Liver (tissue), 9 donors: Measurements from ENCODE around the gene SLCO4A1. TPM values are rescaled to one million over a fixed set of nuclear protein-coding genes. Genes with fewer than 3 reads are reported as not detected.

Experiments
- DNase-seq: peaks from one replicate; pipeline ENCODE4 v3.0.0-alpha.2; 2017; ENCODE audit warnings: low spot score
- H3K27ac ChIP-seq, 2 donors: one replicate each; pipeline ENCODE4 v1.7.0; 2013; ENCODE audit warnings: inconsistent platforms in 2 of 2, low read length in 2 of 2, control low read depth in 1 of 2, low read depth in 1 of 2, mild to moderate bottlenecking in 1 of 2
- H3K27me3 ChIP-seq, 4 donors: one replicate each; pipeline versions ENCODE4 v1.6.1 to v1.7.0; 2013; ENCODE audit warnings: low read length in 3 of 4, inconsistent platforms in 1 of 4, mild to moderate bottlenecking in 1 of 4, moderate library complexity in 1 of 4; ENCODE audit not compliant: control insufficient read depth in 4 of 4, insufficient read depth in 4 of 4
- H3K36me3 ChIP-seq, 4 donors: one replicate each; pipeline versions ENCODE4 v1.6.1 to v1.7.0; 2013; ENCODE audit warnings: low read length in 3 of 4, mild to moderate bottlenecking in 3 of 4, low read depth in 1 of 4, moderate library complexity in 1 of 4; ENCODE audit not compliant: control insufficient read depth in 4 of 4, insufficient read depth in 3 of 4
- H3K4me1 ChIP-seq, 4 donors: one replicate each; pipeline versions ENCODE4 v1.6.1 to v1.7.0; 2013; ENCODE audit warnings: low read length in 3 of 4, mild to moderate bottlenecking in 3 of 4, moderate library complexity in 1 of 4; ENCODE audit not compliant: control insufficient read depth in 4 of 4, insufficient read depth in 4 of 4
- H3K4me3 ChIP-seq, 3 donors: one replicate each; pipeline versions ENCODE4 v1.6.1 to v1.7.0; 2013; ENCODE audit warnings: low read length in 3 of 3, control low read depth in 1 of 3, low read depth in 1 of 3, mild to moderate bottlenecking in 1 of 3
- H3K9ac ChIP-seq, 2 donors: one replicate each; pipeline ENCODE4 v1.7.0; 2013; ENCODE audit warnings: low read length in 2 of 2, mild to moderate bottlenecking in 2 of 2, moderate library complexity in 2 of 2, control low read depth in 1 of 2, low read depth in 1 of 2
- H3K9me3 ChIP-seq, 4 donors: one replicate each; pipeline versions ENCODE4 v1.6.1 to v1.7.0; 2013; ENCODE audit warnings: low read length in 3 of 4; ENCODE audit not compliant: control insufficient read depth in 4 of 4
- ATF3 ChIP-seq: IDR thresholded peaks from 2 replicates; pipeline ENCODE4 v1.6.1; 2016; ENCODE audit warnings: antibody characterized with exemption
- CTCF ChIP-seq: fragments of 150-350 bp; IDR thresholded peaks from 2 replicates; pipeline ENCODE4 v1.5.1; 2017; ENCODE audit warnings: improper control_type of control experiment, low read depth, low read length; ENCODE audit not compliant: missing input control
- EGR1 ChIP-seq, 2 donors: IDR thresholded peaks; 2 replicates each; pipeline ENCODE4 v1.6.1; 2016 to 2018; ENCODE audit warnings: antibody characterized with exemption in 2 of 2, low read depth in 2 of 2
- FOXA1 ChIP-seq: IDR thresholded peaks from 2 replicates; pipeline ENCODE4 v1.6.1; 2016; ENCODE audit warnings: antibody characterized with exemption
- GABPA ChIP-seq, 2 donors: IDR thresholded peaks in 1 of 2; conservative IDR thresholded peaks in 1 of 2; 2 replicates each; pipeline ENCODE4 v1.6.1; 2016; ENCODE audit warnings: antibody characterized with exemption in 2 of 2, mild to moderate bottlenecking in 1 of 2, moderate library complexity in 1 of 2
- HNF4A ChIP-seq, 2 donors: conservative IDR thresholded peaks; 2 replicates each; pipeline ENCODE4 v1.6.1; 2016; ENCODE audit warnings: antibody characterized with exemption in 2 of 2, mild to moderate bottlenecking in 2 of 2
- HNF4G ChIP-seq: IDR thresholded peaks from 2 replicates; pipeline ENCODE4 v1.6.1; 2016; ENCODE audit warnings: antibody characterized with exemption
- JUND ChIP-seq, 2 donors: IDR thresholded peaks; 2 replicates each; pipeline ENCODE4 v1.6.1; 2016; ENCODE audit warnings: antibody characterized with exemption in 2 of 2
- NR2F2 ChIP-seq: IDR thresholded peaks from 2 replicates; pipeline ENCODE4 v1.6.1; 2016; ENCODE audit warnings: antibody characterized with exemption
- RAD21 ChIP-seq, 2 donors: IDR thresholded peaks; 2 replicates each; pipeline ENCODE4 v1.6.1; 2016; ENCODE audit warnings: antibody characterized with exemption in 2 of 2, mild to moderate bottlenecking in 2 of 2
- TAF1 ChIP-seq: conservative IDR thresholded peaks from 2 replicates; pipeline ENCODE4 v1.6.1; 2016; ENCODE audit warnings: antibody characterized with exemption, mild to moderate bottlenecking
- YY1 ChIP-seq: IDR thresholded peaks from 2 replicates; pipeline ENCODE4 v1.6.1; 2016; ENCODE audit warnings: antibody characterized with exemption, mild to moderate bottlenecking
- WGBS: extraction: QIAGEN DNeasy Blood & Tissue Kit; methylation state at CpG from one replicate; pipeline ENCODE4 v1.1.7; 2013; 5-methylcytosine and 5-hydroxymethylcytosine counted together
- polyA plus RNA-seq, 2 donors: library from polyadenylated mRNA; stranded (reverse) in 1 of 2; unstranded in 1 of 2; fragments of 200-250 nt in 1 of 2; fragments of >200 nt in 1 of 2; fragmentation: Nextera tagmentation in 1 of 2; extraction: Ambion mirVana in 1 of 2; gene quantifications; one replicate each; pipeline versions ENCODE4 v1.2.1 to v1.2.3, GENCODE V29; 2013 to 2015
- total RNA-seq, 2 donors: library from RNA; depleted of rRNA; stranded (reverse); fragments of >200 nt; gene quantifications; one replicate each; pipeline ENCODE4 v1.2.3, GENCODE V29; 2014
- TF ChIP-seq, protein P1 (sequence below): IDR thresholded peaks from 2 replicates; pipeline ENCODE4 v1.6.1; 2016; ENCODE audit warnings: antibody characterized with exemption
- TF ChIP-seq, protein P2 (sequence below): IDR thresholded peaks from 2 replicates; pipeline ENCODE4 v1.6.1; 2016; ENCODE audit warnings: antibody characterized with exemption
- TF ChIP-seq, protein P3 (sequence below): IDR thresholded peaks from 2 replicates; pipeline ENCODE4 v1.6.1; 2016; ENCODE audit warnings: antibody characterized with exemption, mild to moderate bottlenecking
- donor health status: healthy.
- donor health status: healthy.
- donor health status: healthy.
- donor health status: healthy.
- donor health status: healthy.

The SLCO4A1 gene
- total and polyA plus RNA-seq, 4 donors, result 1.3 to 4.3 (median 2.6) TPM

DNA sequence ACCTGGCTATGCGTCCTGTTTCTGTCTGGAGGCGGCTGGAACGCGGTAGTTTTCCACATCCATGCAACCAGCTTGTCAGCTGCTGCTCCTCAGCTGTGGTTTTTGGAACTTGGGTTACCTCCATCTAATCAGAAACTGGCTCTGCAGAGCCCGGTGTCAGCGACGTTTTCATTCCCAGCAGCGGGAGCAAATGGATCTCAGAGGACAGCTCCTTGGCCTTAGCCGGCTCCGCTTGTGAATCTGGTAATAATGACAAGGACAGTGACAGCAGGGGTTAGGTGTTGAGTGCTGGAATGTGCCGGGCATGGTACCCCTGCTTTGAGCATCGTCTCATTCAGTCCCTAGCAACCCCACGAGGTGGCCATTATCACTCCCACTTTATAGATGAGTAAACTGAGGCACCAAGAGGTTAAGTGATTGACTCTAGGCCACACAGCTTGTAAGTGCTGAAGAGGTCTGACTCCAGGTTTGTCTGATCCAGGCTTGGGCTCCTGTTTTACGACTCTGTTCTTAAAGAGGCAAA is 1.3 kb downstream of the SLCO4A1 start:
- DNase-seq, result no peak
- H3K9ac ChIP-seq, result no peak overlapping the region

GRCh38 chr20:62644044-62644795 is 1.9 kb downstream of the SLCO4A1 start:
- Histone ChIP-seq H3K4me3 (no peak overlapping the region), H3K27ac (no peak overlapping the region), H3K4me1 (peaks cover 5 to 21% (median 9%) of the 10 kb centered on the region in 4 donors), H3K9ac (no peak overlapping the region), H3K27me3 (peaks cover 0 to 2% (median 0%) of the 10 kb centered on the region in 4 donors), H3K9me3 (no peaks in the 10 kb centered on the region), H3K36me3 (no peaks in the 10 kb centered on the region)
- 80% methylated on average over 23 of the region's 23 CpGs for WGBS
- no peak for DNase-seq
- TF ChIP-seq, protein P1, sequence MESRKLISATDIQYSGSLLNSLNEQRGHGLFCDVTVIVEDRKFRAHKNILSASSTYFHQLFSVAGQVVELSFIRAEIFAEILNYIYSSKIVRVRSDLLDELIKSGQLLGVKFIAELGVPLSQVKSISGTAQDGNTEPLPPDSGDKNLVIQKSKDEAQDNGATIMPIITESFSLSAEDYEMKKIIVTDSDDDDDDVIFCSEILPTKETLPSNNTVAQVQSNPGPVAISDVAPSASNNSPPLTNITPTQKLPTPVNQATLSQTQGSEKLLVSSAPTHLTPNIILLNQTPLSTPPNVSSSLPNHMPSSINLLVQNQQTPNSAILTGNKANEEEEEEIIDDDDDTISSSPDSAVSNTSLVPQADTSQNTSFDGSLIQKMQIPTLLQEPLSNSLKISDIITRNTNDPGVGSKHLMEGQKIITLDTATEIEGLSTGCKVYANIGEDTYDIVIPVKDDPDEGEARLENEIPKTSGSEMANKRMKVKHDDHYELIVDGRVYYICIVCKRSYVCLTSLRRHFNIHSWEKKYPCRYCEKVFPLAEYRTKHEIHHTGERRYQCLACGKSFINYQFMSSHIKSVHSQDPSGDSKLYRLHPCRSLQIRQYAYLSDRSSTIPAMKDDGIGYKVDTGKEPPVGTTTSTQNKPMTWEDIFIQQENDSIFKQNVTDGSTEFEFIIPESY, result no peak
- TF ChIP-seq HNF4G, result no peak
- TF ChIP-seq FOXA1, result no peak
- TF ChIP-seq NR2F2, result no peak
- TF ChIP-seq RAD21 (IDR thresholded peaks at IDR 0.05), result no peak
- TF ChIP-seq JUND (IDR thresholded peaks at IDR 0.05), result no peak
- no peak for TF ChIP-seq EGR1 (IDR thresholded peaks at IDR 0.05; ENCODE audit: low read depth in 2 of 2)
- TF ChIP-seq YY1, result no peak
- no peak for TF ChIP-seq CTCF
- no peak for TF ChIP-seq TAF1

More for the DNA sequence above, 1.3 kb downstream of the SLCO4A1 start:
- peaks cover 0 to 2% (median 0%) of the 10 kb centered on the region in 4 donors for H3K27me3 ChIP-seq
- TF ChIP-seq JUND (IDR thresholded peaks at IDR 0.05), result no peak
- TF ChIP-seq, protein P2, sequence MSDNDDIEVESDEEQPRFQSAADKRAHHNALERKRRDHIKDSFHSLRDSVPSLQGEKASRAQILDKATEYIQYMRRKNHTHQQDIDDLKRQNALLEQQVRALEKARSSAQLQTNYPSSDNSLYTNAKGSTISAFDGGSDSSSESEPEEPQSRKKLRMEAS, result no peak
- no peak for TF ChIP-seq GABPA (IDR thresholded peaks at IDR 0.05 in 1 of 2, conservative IDR thresholded peaks at IDR 0.05 in 1 of 2)
- TF ChIP-seq HNF4A (conservative IDR thresholded peaks at IDR 0.05), result no peak
- TF ChIP-seq EGR1 (IDR thresholded peaks at IDR 0.05; ENCODE audit: low read depth in 2 of 2), result no peak
- TF ChIP-seq, protein P3, sequence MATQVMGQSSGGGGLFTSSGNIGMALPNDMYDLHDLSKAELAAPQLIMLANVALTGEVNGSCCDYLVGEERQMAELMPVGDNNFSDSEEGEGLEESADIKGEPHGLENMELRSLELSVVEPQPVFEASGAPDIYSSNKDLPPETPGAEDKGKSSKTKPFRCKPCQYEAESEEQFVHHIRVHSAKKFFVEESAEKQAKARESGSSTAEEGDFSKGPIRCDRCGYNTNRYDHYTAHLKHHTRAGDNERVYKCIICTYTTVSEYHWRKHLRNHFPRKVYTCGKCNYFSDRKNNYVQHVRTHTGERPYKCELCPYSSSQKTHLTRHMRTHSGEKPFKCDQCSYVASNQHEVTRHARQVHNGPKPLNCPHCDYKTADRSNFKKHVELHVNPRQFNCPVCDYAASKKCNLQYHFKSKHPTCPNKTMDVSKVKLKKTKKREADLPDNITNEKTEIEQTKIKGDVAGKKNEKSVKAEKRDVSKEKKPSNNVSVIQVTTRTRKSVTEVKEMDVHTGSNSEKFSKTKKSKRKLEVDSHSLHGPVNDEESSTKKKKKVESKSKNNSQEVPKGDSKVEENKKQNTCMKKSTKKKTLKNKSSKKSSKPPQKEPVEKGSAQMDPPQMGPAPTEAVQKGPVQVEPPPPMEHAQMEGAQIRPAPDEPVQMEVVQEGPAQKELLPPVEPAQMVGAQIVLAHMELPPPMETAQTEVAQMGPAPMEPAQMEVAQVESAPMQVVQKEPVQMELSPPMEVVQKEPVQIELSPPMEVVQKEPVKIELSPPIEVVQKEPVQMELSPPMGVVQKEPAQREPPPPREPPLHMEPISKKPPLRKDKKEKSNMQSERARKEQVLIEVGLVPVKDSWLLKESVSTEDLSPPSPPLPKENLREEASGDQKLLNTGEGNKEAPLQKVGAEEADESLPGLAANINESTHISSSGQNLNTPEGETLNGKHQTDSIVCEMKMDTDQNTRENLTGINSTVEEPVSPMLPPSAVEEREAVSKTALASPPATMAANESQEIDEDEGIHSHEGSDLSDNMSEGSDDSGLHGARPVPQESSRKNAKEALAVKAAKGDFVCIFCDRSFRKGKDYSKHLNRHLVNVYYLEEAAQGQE, result no peak
- TF ChIP-seq ATF3, result no peak
- no peak for TF ChIP-seq TAF1
- no peak for TF ChIP-seq FOXA1
- TF ChIP-seq HNF4G, result no peak
- no peak for TF ChIP-seq CTCF
- H3K36me3 ChIP-seq, result no peaks in the 10 kb centered on the region
- WGBS, result 45% methylated on average over 14 of the region's 14 CpGs
- no peaks in the 10 kb centered on the region for H3K9me3 ChIP-seq
- H3K4me1 ChIP-seq, result peaks cover 5 to 21% (median 9%) of the 10 kb centered on the region in 4 donors
- H3K27ac ChIP-seq, result no peak overlapping the region
- no peak overlapping the region for H3K4me3 ChIP-seq
